H1 (cell line): ENCODE results near the gene TJP3. TPM values are rescaled to one million over a fixed set of nuclear protein-coding genes. Genes with fewer than 3 reads are reported as not detected.

Source experiments
- CTCF ChIA-PET: fragments of 300-600 bp; sonication (Branson Sonifier 250); formaldehyde crosslinking; loops from one replicate; lab custom pipeline; 2021; ENCODE audit not compliant: partially characterized antibody; lab: Charles Lee
- POLR2A ChIA-PET: fragments of 300-600 bp; sonication (Branson Sonifier 250); formaldehyde crosslinking; loops from one replicate; lab custom pipeline; 2021; ENCODE audit warnings: inconsistent platforms; ENCODE audit not compliant: partially characterized antibody; lab: Charles Lee
- DNase-seq, 2 experiments: peaks; one replicate each; pipeline versions ENCODE4 v3.0.0 to v3.0.0-alpha.2; 2010 to 2022; ENCODE audit warnings: low spot score in 2 of 2, low read depth in 1 of 2, mixed read lengths in 1 of 2
- FAIRE-seq: peaks from 2 replicates; lab custom pipeline; 2011; peaks lifted over from hg19 to GRCh38; lab: Jason Lieb, UNC
- H2AFZ ChIP-seq: 2 replicates; pipeline ENCODE4 v1.8.1; 2012; ENCODE audit warnings: low read length, inconsistent platforms
- H2AK5ac ChIP-seq: 2 replicates; pipeline ENCODE4 v1.6.1; 2013; ENCODE audit warnings: low read depth, low read length
- H2BK120ac ChIP-seq: replicated peaks from 2 replicates; pipeline ENCODE3; 2013; ENCODE audit warnings: low read depth, low read length, inconsistent platforms
- H2BK12ac ChIP-seq: 2 replicates; pipeline ENCODE4 v1.6.1; 2013; ENCODE audit warnings: low read depth, low read length
- H2BK15ac ChIP-seq: 2 replicates; pipeline ENCODE4 v1.6.1; 2013; ENCODE audit warnings: low read length
- H2BK20ac ChIP-seq: 2 replicates; pipeline ENCODE4 v1.6.1; 2013; ENCODE audit warnings: low read length
- H2BK5ac ChIP-seq: 2 replicates; pipeline ENCODE4 v1.6.1; 2013; ENCODE audit warnings: low read depth, low read length
- H3K14ac ChIP-seq: 2 replicates; pipeline ENCODE4 v1.6.1; 2013; ENCODE audit warnings: inconsistent platforms; ENCODE audit not compliant: insufficient read length
- H3K18ac ChIP-seq: 2 replicates; pipeline ENCODE4 v1.6.1; 2013; ENCODE audit warnings: low read length; ENCODE audit errors: extremely low read depth
- H3K23ac ChIP-seq: 2 replicates; pipeline ENCODE4 v1.6.1; 2013; ENCODE audit warnings: inconsistent platforms; ENCODE audit not compliant: insufficient read length
- H3K23me2 ChIP-seq: 2 replicates; pipeline ENCODE4 v1.6.1; 2013; ENCODE audit warnings: low read depth, low read length
- H3K27ac ChIP-seq: 2 replicates; pipeline ENCODE4 v1.6.1; 2011; ENCODE audit warnings: low read depth, low read length, inconsistent platforms
- H3K27me3 ChIP-seq, 4 experiments: replicated peaks in 1 of 4; 1 replicate in 1 of 4; 2 replicates in 3 of 4; pipeline versions ENCODE4 v1.6.1 to v1.8.1; 2011 to 2013; ENCODE audit warnings: low read length in 3 of 4, mild to moderate bottlenecking in 3 of 4, inconsistent platforms in 2 of 4, mixed read lengths in 2 of 4, moderate library complexity in 1 of 4; ENCODE audit not compliant: control insufficient read depth in 3 of 4, insufficient read depth in 3 of 4; ENCODE audit errors: extremely low read depth in 1 of 4
- H3K36me3 ChIP-seq, 4 experiments: 2 replicates each; pipeline versions ENCODE4 v1.6.1 to v1.8.1; 2011 to 2013; ENCODE audit warnings: mild to moderate bottlenecking in 4 of 4, low read length in 3 of 4, moderate library complexity in 2 of 4, control low read depth in 1 of 4, inconsistent platforms in 1 of 4; ENCODE audit not compliant: insufficient read depth in 4 of 4, control insufficient read depth in 2 of 4
- H3K4ac ChIP-seq: replicated peaks from 2 replicates; pipeline ENCODE3; 2013; ENCODE audit warnings: low read length, low read depth, mixed read lengths, inconsistent platforms; ENCODE audit not compliant: insufficient read length
- H3K4me1 ChIP-seq, 4 experiments: replicated peaks in 1 of 4; 1 replicate in 1 of 4; 2 replicates in 3 of 4; pipeline versions ENCODE4 v1.6.1 to v1.8.1; 2011 to 2013; ENCODE audit warnings: low read length in 3 of 4, inconsistent platforms in 2 of 4, mixed read lengths in 1 of 4; ENCODE audit not compliant: insufficient read depth in 4 of 4, control insufficient read depth in 3 of 4
- H3K4me2 ChIP-seq, 2 experiments: 2 replicates each; pipeline versions ENCODE4 v1.6.1 to v1.8.1; 2011 to 2013; ENCODE audit warnings: low read depth in 2 of 2, low read length in 2 of 2, control low read depth in 1 of 2, inconsistent platforms in 1 of 2, mild to moderate bottlenecking in 1 of 2; ENCODE audit not compliant: insufficient read depth in 1 of 2
- H3K4me3 ChIP-seq, 4 experiments: fragments of 200-600, 300-600 bp in 1 of 4; sonication (generic), shearing (Covaris generic), sonication (Bioruptor Twin) in 1 of 4; 2 replicates each; pipeline versions ENCODE4 v1.5.1 to v1.8.1; 2011 to 2016; ENCODE audit warnings: low read length in 4 of 4, low read depth in 3 of 4, control low read depth in 2 of 4, inconsistent platforms in 2 of 4, mild to moderate bottlenecking in 2 of 4, mixed read lengths in 1 of 4, moderate library complexity in 1 of 4; ENCODE audit not compliant: insufficient read depth in 2 of 4; ENCODE audit errors: extremely low read depth in 1 of 4
- H3K56ac ChIP-seq: replicated peaks from 2 replicates; pipeline ENCODE3; 2013; ENCODE audit warnings: low read depth, mild to moderate bottlenecking, mixed read lengths, low read length, inconsistent platforms; ENCODE audit not compliant: insufficient read length
- H3K79me1 ChIP-seq: 2 replicates; pipeline ENCODE4 v1.6.1; 2013; ENCODE audit warnings: low read depth, low read length, control low read depth
- H3K79me2 ChIP-seq, 2 experiments: 2 replicates each; pipeline versions ENCODE4 v1.6.1 to v1.8.1; 2012 to 2013; ENCODE audit warnings: low read length in 2 of 2, mild to moderate bottlenecking in 2 of 2, inconsistent platforms in 1 of 2; ENCODE audit not compliant: insufficient read depth in 2 of 2, control insufficient read depth in 1 of 2
- H3K9ac ChIP-seq, 4 experiments: replicated peaks in 1 of 4; 1 replicate in 1 of 4; 2 replicates in 3 of 4; pipeline versions ENCODE4 v1.6.1 to v1.8.1; 2011 to 2013; ENCODE audit warnings: low read depth in 3 of 4, low read length in 3 of 4, control low read depth in 2 of 4, mild to moderate bottlenecking in 2 of 4, moderate library complexity in 2 of 4, inconsistent platforms in 1 of 4; ENCODE audit errors: extremely low read depth in 1 of 4
- H3K9me3 ChIP-seq, 2 experiments: 2 replicates each; pipeline versions ENCODE4 v1.6.1 to v1.8.1; 2012 to 2013; ENCODE audit warnings: mild to moderate bottlenecking in 2 of 2, moderate library complexity in 2 of 2, control low read depth in 1 of 2, inconsistent platforms in 1 of 2, low read depth in 1 of 2, low read length in 1 of 2, mixed read lengths in 1 of 2; ENCODE audit not compliant: insufficient read depth in 2 of 2
- H4K20me1 ChIP-seq, 2 experiments: replicated peaks in 1 of 2; 2 replicates each; pipeline versions ENCODE3 to v1.8.1; 2011 to 2013; ENCODE audit warnings: inconsistent platforms in 2 of 2, low read length in 2 of 2, mild to moderate bottlenecking in 1 of 2; ENCODE audit not compliant: insufficient read depth in 2 of 2, control insufficient read depth in 1 of 2
- H4K5ac ChIP-seq: 2 replicates; pipeline ENCODE4 v1.6.1; 2013; ENCODE audit warnings: low read length, low read depth, mixed read lengths, inconsistent platforms; ENCODE audit not compliant: insufficient read length
- H4K8ac ChIP-seq: 2 replicates; pipeline ENCODE4 v1.8.0; 2013; ENCODE audit warnings: mild to moderate bottlenecking, moderate library complexity, low read length, inconsistent platforms; ENCODE audit not compliant: insufficient read depth; ENCODE audit errors: extremely low read depth
- H4K91ac ChIP-seq: replicated peaks from 2 replicates; pipeline ENCODE3; 2013; ENCODE audit warnings: low read length, mixed read lengths, inconsistent platforms; ENCODE audit not compliant: insufficient read length
- KDM1A ChIP-seq: fragments of 200-600, 300-600 bp; sonication (generic); IDR thresholded peaks from 2 replicates; pipeline ENCODE4 v1.7.1; 2016; ENCODE audit warnings: mild to moderate bottlenecking, low read length, borderline replicate concordance
- MAFK ChIP-seq: IDR thresholded peaks from 2 replicates; pipeline ENCODE4 v1.6.1; 2012; ENCODE audit warnings: low read depth, mild to moderate bottlenecking, improper control_type of control experiment, low read length
- POU5F1 ChIP-seq: IDR thresholded peaks from 2 replicates; pipeline ENCODE4 v1.6.1; 2011; ENCODE audit warnings: low read depth, mild to moderate bottlenecking, low read length, moderate library complexity
- YY1 ChIP-seq: IDR thresholded peaks from 2 replicates; pipeline ENCODE4 v1.6.1; 2011; ENCODE audit warnings: low read depth, mild to moderate bottlenecking, low read length
- WGBS, 2 experiments: shearing (Covaris generic) in 1 of 2; methylation state at CpG; one replicate each; pipeline versions ENCODE4 v1.1.6 to v1.1.7; 2013 to 2015; ENCODE audit warnings: low lambda C conversion rate in 2 of 2, mixed read lengths in 2 of 2, inconsistent platforms in 1 of 2, low coverage in 1 of 2, missing lambda C conversion rate in 1 of 2; ENCODE audit not compliant: insufficient replicate concordance in 2 of 2, insufficient coverage in 1 of 2, insufficient read length in 1 of 2; ENCODE audit errors: extremely low coverage in 1 of 2, missing lambda C conversion rate in 1 of 2; 5-methylcytosine and 5-hydroxymethylcytosine counted together
- polyA plus RNA-seq, 7 experiments: library from polyadenylated mRNA; depleted of rRNA in 3 of 7; stranded (reverse) in 5 of 7; unstranded in 2 of 7; fragments of >200 nt in 5 of 7; fragments of 200-250 nt in 2 of 7; gene quantifications; 1 replicate in 5 of 7; 2 replicates in 1 of 7; 4 replicates in 1 of 7; pipeline versions ENCODE4 v1.2.1 to v1.2.3, GENCODE V29; 2011 to 2013; ENCODE audit warnings: missing spikeins in 2 of 7, mixed read lengths in 2 of 7
- total RNA-seq: library from RNA; stranded (reverse); fragmentation: NEBNext Ultra II Directional; extraction: Animal tissue kit (Norgen Biotek cat#: 25700); gene quantifications from 2 replicates; pipeline ENCODE4 v1.2.1, GENCODE V29; 2021

TJP3 gene
- total and polyA plus RNA-seq, 2 of the 8 experiments (the other 6 are each of a cell fraction or from before 2014, with no cell fraction given) = 17.1 to 26.1 TPM

GRCh38 chr19:3716147-3716668 lies 8.0 kb downstream of the TJP3 start:
- no peak for DNase-seq
- Histone ChIP-seq H3K27me3 (no peaks in the 10 kb centered on the region), H3K9ac (no peak overlapping the region), H3K4me2 (no peak overlapping the region), H2BK12ac (no peak overlapping the region), H2BK20ac (no peak overlapping the region), H4K5ac (no peak overlapping the region), H3K56ac (no peak overlapping the region), H3K23ac (no peak overlapping the region), H4K91ac (no peak overlapping the region), H3K4me3 (no peak overlapping the region), H3K4me1 (peaks cover 0 to 4% (median 1%) of the 10 kb centered on the region in 4 experiments; a peak in 3 of 7 replicates), H3K79me2 (no peaks in the 10 kb centered on the region), H3K9me3 (no peaks in the 10 kb centered on the region), H3K27ac (no peak overlapping the region), H2BK120ac (no peak overlapping the region), H2BK5ac (no peak overlapping the region), H3K18ac (no peak overlapping the region), H2AK5ac (no peak overlapping the region), H3K79me1 (no peaks in the 10 kb centered on the region), H3K23me2 (no peaks in the 10 kb centered on the region), H3K36me3 (no peaks in the 10 kb centered on the region), H3K4ac (no peak overlapping the region), H4K20me1 (no peaks in the 10 kb centered on the region), H2AFZ (no peak overlapping the region), H2BK15ac (no peak overlapping the region), H4K8ac (no peak overlapping the region), H3K14ac (no peak overlapping the region)
- ChIA-PET CTCF (interaction anchor here (0.6 to 5.8 kb wide), 10 partner anchors 9 to 423 kb away, joined by 3 to 66 read pairs (median 4); partner anchors contain the start of genes GIPC3 and TJP3), POLR2A (no interaction called here)
- WGBS, 2 experiments = 89% methylated on average over 16 of the region's 16 CpGs; no CpG with 5 or more reads in 1 of the 2 experiments
- FAIRE-seq = no peak
- no peak for TF ChIP-seq POU5F1
- TF ChIP-seq KDM1A = peak; percentile 25; the same call in 1 of the 2 replicates
- no peak for TF ChIP-seq YY1
- no peak for TF ChIP-seq MAFK
